GM12878 (cell line): Measurements from ENCODE around the gene MS4A14. TPM values are rescaled to one million over a fixed set of nuclear protein-coding genes. Genes with fewer than 3 reads are reported as not detected.

ENCODE experiments used
- ATAC-seq: fragments of 200-7000 bp; cut with Tn5 transposase; 3 replicates; pipeline ENCODE4 v1.9.1; 2020; ENCODE audit warnings: mild to moderate bottlenecking, moderate library complexity
- BruUV-seq: library from RNA; stranded (reverse); fragments of 400-500 nt; replicated peaks from 2 replicates; lab custom pipeline; 2021; lab: Mats Ljungman, UMichigan
- CTCF ChIA-PET: fragments of 300-600 bp; sonication (Branson Sonifier 250); formaldehyde crosslinking; extraction: SDS; loops from one replicate; lab custom pipeline; 2021; ENCODE audit warnings: inconsistent platforms; lab: Yijun Ruan, JAX
- POLR2A ChIA-PET: fragments of 350-600 bp; formaldehyde crosslinking; extraction: SDS; loops from one replicate; lab custom pipeline; 2021; ENCODE audit warnings: inconsistent platforms; lab: Charles Lee
- RAD21 ChIA-PET: fragments of 300-600 bp; sonication (Branson Sonifier 250); formaldehyde crosslinking; loops from one replicate; lab custom pipeline; 2023; ENCODE audit warnings: antibody characterized with exemption; ENCODE audit not compliant: unreplicated experiment; lab: Charles Lee
- SMC1A ChIA-PET: fragments of 300-600 bp; sonication (Branson Sonifier 250); formaldehyde crosslinking; loops from one replicate; lab custom pipeline; 2023; ENCODE audit not compliant: unreplicated experiment, uncharacterized antibody; lab: Charles Lee
- DNase-seq: peaks from one replicate; pipeline ENCODE4 v3.0.0-alpha.2; 2011; ENCODE audit warnings: low read depth, low spot score
- FAIRE-seq: peaks from 3 replicates; lab custom pipeline; 2011; peaks lifted over from hg19 to GRCh38; lab: Jason Lieb, UNC
- H2AFZ ChIP-seq: 2 replicates; pipeline ENCODE4 v1.6.0; 2011; ENCODE audit warnings: low read depth, low read length, control low read depth; ENCODE audit not compliant: control insufficient read depth
- H3K27ac ChIP-seq: 2 replicates; pipeline ENCODE4 v1.5.1; 2011; ENCODE audit warnings: control low read depth; ENCODE audit not compliant: control insufficient read depth, insufficient read depth
- H3K27me3 ChIP-seq, 2 experiments: replicated peaks in 1 of 2; 2 replicates each; pipeline versions ENCODE4 v1.6.0 to v1.6.1; 2011; ENCODE audit warnings: low read length in 1 of 2; ENCODE audit not compliant: control insufficient read depth in 2 of 2, insufficient read depth in 2 of 2
- H3K36me3 ChIP-seq, 2 experiments: 2 replicates each; pipeline ENCODE4 v1.5.1; 2011; ENCODE audit warnings: low read length in 1 of 2; ENCODE audit not compliant: control insufficient read depth in 2 of 2, insufficient read depth in 2 of 2
- H3K4me1 ChIP-seq: 2 replicates; pipeline ENCODE4 v1.6.1; 2011; ENCODE audit warnings: mild to moderate bottlenecking, low read length, moderate library complexity, mixed read lengths; ENCODE audit not compliant: control insufficient read depth, insufficient read depth
- H3K4me2 ChIP-seq: 2 replicates; pipeline ENCODE4 v1.6.0; 2011; ENCODE audit warnings: control low read depth; ENCODE audit not compliant: control insufficient read depth, insufficient read depth
- H3K4me3 ChIP-seq: fragments of 200-600 bp; sonication (generic); 2 replicates; pipeline ENCODE4 v1.5.1; 2016
- H3K79me2 ChIP-seq: 2 replicates; pipeline ENCODE4 v1.6.0; 2011; ENCODE audit warnings: low read length; ENCODE audit not compliant: control insufficient read depth, insufficient read depth
- H3K9ac ChIP-seq: 2 replicates; pipeline ENCODE4 v1.8.0; 2011; ENCODE audit warnings: low read length, control low read depth, mixed read lengths; ENCODE audit not compliant: control insufficient read depth, insufficient read depth
- H3K9me3 ChIP-seq: replicated peaks from 3 replicates; pipeline ENCODE4 v1.5.1; 2011; ENCODE audit warnings: mild to moderate bottlenecking, low read length; ENCODE audit not compliant: control insufficient read depth, insufficient read depth
- H4K20me1 ChIP-seq: 2 replicates; pipeline ENCODE4 v1.6.0; 2011; ENCODE audit not compliant: control insufficient read depth, insufficient read depth
- ELK1 ChIP-seq: IDR thresholded peaks from 2 replicates; pipeline ENCODE4 v1.6.1; 2012; ENCODE audit warnings: low read depth, low read length, improper control_type of control experiment
- HCFC1 ChIP-seq: fragments of 150-350 bp; IDR thresholded peaks from 2 replicates; pipeline ENCODE4 v1.6.1; 2014; ENCODE audit warnings: low read length
- HDGF ChIP-seq: fragments of 450-650 bp; IDR thresholded peaks from 2 replicates; pipeline ENCODE4 v1.6.1; 2016; ENCODE audit warnings: antibody characterized with exemption
- KLF5 ChIP-seq: fragments of 450-650 bp; IDR thresholded peaks from 2 replicates; pipeline ENCODE4 v1.6.1; 2014; ENCODE audit warnings: mild to moderate bottlenecking; ENCODE audit not compliant: partially characterized antibody
- NFYB ChIP-seq: IDR thresholded peaks from 2 replicates; pipeline ENCODE4 v1.6.1; 2011; ENCODE audit warnings: low read depth, mild to moderate bottlenecking, low read length, improper control_type of control experiment, moderate library complexity; ENCODE audit not compliant: insufficient read depth
- RAD51 ChIP-seq: fragments of 450-650 bp; IDR thresholded peaks from 2 replicates; pipeline ENCODE4 v1.6.1; 2016; ENCODE audit warnings: moderate library complexity, mild to moderate bottlenecking, inconsistent platforms
- RELA ChIP-seq: fragments of 450-650 bp; IDR thresholded peaks from 2 replicates; pipeline ENCODE4 v1.8.0; 2014; ENCODE audit warnings: borderline replicate concordance; ENCODE audit not compliant: partially characterized antibody
- SPI1 ChIP-seq: IDR thresholded peaks from 2 replicates; pipeline ENCODE4 v1.6.1; 2011; ENCODE audit warnings: low read depth, mild to moderate bottlenecking, low read length, moderate library complexity, borderline replicate concordance; ENCODE audit not compliant: insufficient read depth
- SUZ12 ChIP-seq: fragments of 200-600 bp; sonication (generic); IDR thresholded peaks from one replicate; pipeline ENCODE4 v1.6.1; 2018; ENCODE audit warnings: antibody characterized with exemption, mild to moderate bottlenecking; ENCODE audit not compliant: unreplicated experiment
- WRNIP1 ChIP-seq: IDR thresholded peaks from 2 replicates; pipeline ENCODE4 v1.6.1; 2011; ENCODE audit warnings: low read depth, low read length, improper control_type of control experiment, borderline replicate concordance
- ZBTB11 ChIP-seq: fragments of 450-650 bp; formaldehyde crosslinking; IDR thresholded peaks from 2 replicates; pipeline ENCODE4 v1.5.0; 2022; ENCODE audit warnings: mild to moderate bottlenecking, missing genetic modification characterization
- ZBTB33 ChIP-seq: fragments of 450-650 bp; IDR thresholded peaks from 2 replicates; pipeline ENCODE4 v1.6.1; 2017; ENCODE audit warnings: mild to moderate bottlenecking
- ZNF592 ChIP-seq: fragments of 450-650 bp; IDR thresholded peaks from 2 replicates; pipeline ENCODE4 v1.6.1; 2017; ENCODE audit warnings: mild to moderate bottlenecking, moderate library complexity
- WGBS: methylation state at CpG from one replicate; pipeline ENCODE4 v1.1.6; 2016; ENCODE audit warnings: low lambda C conversion rate; ENCODE audit not compliant: insufficient replicate concordance, insufficient coverage; ENCODE audit errors: missing lambda C conversion rate; 5-methylcytosine and 5-hydroxymethylcytosine counted together
- in situ Hi-C: fragments of 300-500 bp; cut with MboI; formaldehyde crosslinking; loops from 9 replicates; pipeline ENCODE4 v1.14.3; 2018; ENCODE audit warnings: mixed read lengths
- intact Hi-C: fragments of 100-400 bp; cut with micrococcal nuclease; formaldehyde crosslinking; loops from one replicate; pipeline ENCODE4 v1.14.2; 2022; ENCODE audit not compliant: unreplicated experiment
- polyA plus RNA-seq, 11 experiments: library from polyadenylated mRNA; depleted of rRNA in 4 of 11; unstranded in 6 of 11; stranded (reverse) in 5 of 11; fragments of >200 nt; fragmentation: Nextera tagmentation in 4 of 11; fragmentation: Illumina TruSeq in 1 of 11; extraction: Ambion mirVana in 4 of 11; extraction: Trizol in 1 of 11; gene quantifications; 1 replicate in 1 of 11; 2 replicates in 10 of 11; pipeline versions ENCODE4 v1.2.1 to v1.2.3, GENCODE V29; 2011 to 2016; ENCODE audit warnings: inconsistent platforms in 2 of 11, missing spikeins in 2 of 11, low read depth in 1 of 11
- total RNA-seq, 4 experiments: library from RNA; depleted of rRNA in 3 of 4; stranded (reverse); fragments of >200 nt in 3 of 4; fragmentation: Illumina TruSeq in 1 of 4; extraction: Trizol in 1 of 4; gene quantifications; 2 replicates each; pipeline versions ENCODE4 v1.2.1 to v1.2.3, GENCODE V29; 2013 to 2021

Gene MS4A14
- total and polyA plus RNA-seq, 10 of the 15 experiments (the other 5 are each of a cell fraction or from before 2014, with no cell fraction given), result 0.13 to 1.0 (median 0.63) TPM; not detected in 1

- H3K4me1 ChIP-seq, result peaks cover 5% of the 10 kb centered on the region
- no peak overlapping the region for H3K27ac ChIP-seq
- POLR2A ChIA-PET, result interaction anchor here (1.2 kb wide), 1 partner anchor 84 kb away, joined by 5 read pairs; the partner anchor contains the start of gene MS4A1
- H2AFZ ChIP-seq, result no peak overlapping the region
- BruUV-seq, result no TSS peak
- no peak overlapping the region for H3K9ac ChIP-seq
- H3K4me2 ChIP-seq, result no peak overlapping the region
- no peaks in the 10 kb centered on the region for H3K27me3 ChIP-seq
- H3K36me3 ChIP-seq, result no peaks in the 10 kb centered on the region
- CTCF ChIA-PET, result interaction anchor here (0.9 to 3.6 kb wide), 4 partner anchors 9 to 87 kb away, joined by 4 to 16 read pairs (median 4); partner anchors contain the start of gene MS4A1
- peaks cover 8% of the 10 kb centered on the region; the same call in 2 of the 3 replicates for H3K9me3 ChIP-seq
- H4K20me1 ChIP-seq, result no peaks in the 10 kb centered on the region
- RAD21 ChIA-PET, result interaction anchor here (2.2 kb wide), 1 partner anchor 115 kb away, joined by 6 read pairs; no protein-coding TSS in a partner anchor
- 100% methylated on average over 1 of the region's 1 CpG for WGBS
- in situ Hi-C loops, result no loop called here
- ATAC-seq (no peak), FAIRE-seq (no peak), DNase-seq (no peak)
- H3K4me3 ChIP-seq, result no peak overlapping the region
- SMC1A ChIA-PET, result interaction anchor here (11.1 to 11.3 kb wide), 2 partner anchors 9 to 87 kb away, joined by 124 to 298 read pairs; partner anchors contain the start of genes MS4A1 and MS4A7
- H3K79me2 ChIP-seq, result no peaks in the 10 kb centered on the region
- intact Hi-C loops, result no loop called here
- no peak for TF ChIP-seq ELK1
- no peak for TF ChIP-seq RELA
- no peak for TF ChIP-seq KLF5
- TF ChIP-seq HDGF, result no peak
- no peak for TF ChIP-seq ZBTB33
- TF ChIP-seq RAD51, result no peak
- TF ChIP-seq ZBTB11 (CRISPR knock-in tag), result no peak
- TF ChIP-seq SPI1, result no peak
- no peak for TF ChIP-seq WRNIP1
- TF ChIP-seq HCFC1, result no peak
- no peak for TF ChIP-seq NFYB
- no peak for TF ChIP-seq SUZ12
- TF ChIP-seq ZNF592, result no peak
Observed at GRCh38 chr11:60371854-60372253, 24.4 kb upstream of the MS4A14 start.
